ENCODE results near the gene SHROOM4. TPM values are rescaled to one million over a fixed set of nuclear protein-coding genes. Genes with fewer than 3 reads are reported as not detected.

Gene SHROOM4
- total and polyA plus RNA-seq, 4 donors: 0.62 to 2.3 (median 0.93) TPM

GRCh38 chrX:50839730-50840129 lies 25.7 kb upstream of the SHROOM4 start:
- Histone ChIP-seq H3K36me3 (ENCODE audit: control insufficient read depth in 4 of 4, insufficient read depth in 3 of 4, low read depth in 1 of 4, low read length in 3 of 4) (no peaks in the 10 kb centered on the region), H3K4me3 (ENCODE audit: low read depth in 1 of 3, low read length in 3 of 3) (no peak overlapping the region), H3K4me1 (ENCODE audit: control insufficient read depth in 4 of 4, insufficient read depth in 4 of 4, low read length in 3 of 4) (no peaks in the 10 kb centered on the region), H3K9me3 (ENCODE audit: control insufficient read depth in 4 of 4, low read length in 3 of 4) (no peaks in the 10 kb centered on the region), H3K27ac (ENCODE audit: low read depth in 1 of 2, low read length in 2 of 2) (no peak overlapping the region), H3K9ac (ENCODE audit: low read depth in 1 of 2, low read length in 2 of 2) (no peak overlapping the region), H3K27me3 (ENCODE audit: control insufficient read depth in 4 of 4, insufficient read depth in 4 of 4, low read length in 3 of 4) (peaks cover 0 to 2% (median 0%) of the 10 kb centered on the region in 4 donors)
- DNase-seq (ENCODE audit: low spot score): no peak
- WGBS: 96% methylated on average over 2 of the region's 2 CpGs
- no peak for TF ChIP-seq ATF3 (IDR thresholded peaks at IDR 0.05)

GRCh38 chrX:50838820-50839600 lies 25.0 kb upstream of the SHROOM4 start:
- no peaks in the 10 kb centered on the region for H3K4me1 ChIP-seq (ENCODE audit: control insufficient read depth in 4 of 4, insufficient read depth in 4 of 4, low read length in 3 of 4)
- H3K27me3 ChIP-seq (ENCODE audit: control insufficient read depth in 4 of 4, insufficient read depth in 4 of 4, low read length in 3 of 4): peaks cover 0 to 2% (median 0%) of the 10 kb centered on the region in 4 donors
- no peak for DNase-seq (ENCODE audit: low spot score)
- H3K9ac ChIP-seq (ENCODE audit: low read depth in 1 of 2, low read length in 2 of 2): no peak overlapping the region
- no peak for TF ChIP-seq FOXA2 (IDR thresholded peaks at IDR 0.05)
- TF ChIP-seq FOXA1 (IDR thresholded peaks at IDR 0.05): no peak
- no peak for TF ChIP-seq RAD21 (IDR thresholded peaks at IDR 0.05)
- no peak for TF ChIP-seq GABPA (IDR thresholded peaks at IDR 0.05 in 1 of 2, conservative IDR thresholded peaks at IDR 0.05 in 1 of 2)
- no peak for TF ChIP-seq CTCF (IDR thresholded peaks at IDR 0.05; ENCODE audit: low read depth, low read length, missing input control)
- TF ChIP-seq JUND (IDR thresholded peaks at IDR 0.05): no peak
- TF ChIP-seq HNF4A (conservative IDR thresholded peaks at IDR 0.05): no peak
- TF ChIP-seq SP1 (IDR thresholded peaks at IDR 0.05): no peak
- TF ChIP-seq NR2F2 (IDR thresholded peaks at IDR 0.05): no peak
- TF ChIP-seq ZBTB33 (IDR thresholded peaks at IDR 0.05): no peak
- TF ChIP-seq RXRA (IDR thresholded peaks at IDR 0.05): no peak
- TF ChIP-seq HNF4G (IDR thresholded peaks at IDR 0.05): no peak
- TF ChIP-seq ATF3 (IDR thresholded peaks at IDR 0.05): no peak
- no peak for TF ChIP-seq REST (IDR thresholded peaks at IDR 0.05)
- no peak for TF ChIP-seq YY1 (IDR thresholded peaks at IDR 0.05)
- no peak for TF ChIP-seq EGR1 (IDR thresholded peaks at IDR 0.05; ENCODE audit: low read depth in 2 of 2)
- no peak for TF ChIP-seq MAX (IDR thresholded peaks at IDR 0.05)
- no peak overlapping the region for H3K27ac ChIP-seq (ENCODE audit: low read depth in 1 of 2, low read length in 2 of 2)
- no peaks in the 10 kb centered on the region for H3K36me3 ChIP-seq (ENCODE audit: control insufficient read depth in 4 of 4, insufficient read depth in 3 of 4, low read depth in 1 of 4, low read length in 3 of 4)
- 86% methylated on average over 5 of the region's 5 CpGs for WGBS
- H3K4me3 ChIP-seq (ENCODE audit: low read depth in 1 of 3, low read length in 3 of 3): no peak overlapping the region
- no peaks in the 10 kb centered on the region for H3K9me3 ChIP-seq (ENCODE audit: control insufficient read depth in 4 of 4, low read length in 3 of 4)

Data from liver (tissue), 9 donors.